ENCODE measurements around the gene FNDC3A. TPM values are rescaled to one million over a fixed set of nuclear protein-coding genes. Genes with fewer than 3 reads are reported as not detected.
A peak's percentile ranks its signal among the peaks of the same experiment; 100 is the strongest.

FNDC3A gene
- total and polyA plus RNA-seq, 9 of the 15 experiments (the other 6 are each of a cell fraction or from before 2014, with no cell fraction given) = 4.1 to 22.0 (median 13.5) TPM

GRCh38 chr13:49248622-49249002 is 272.9 kb downstream of the FNDC3A start:
- peak overlapping the region; percentile 80 for H3K4me3 ChIP-seq
- H3K4me2 ChIP-seq (ENCODE audit: insufficient read depth, low read length) = peak overlapping the region; percentile 83
- H3K9me3 ChIP-seq (replicated peaks; ENCODE audit: control insufficient read depth, insufficient read depth, low read depth, low read length) = no peaks in the 10 kb centered on the region
- no peaks in the 10 kb centered on the region for H3K27me3 ChIP-seq (ENCODE audit: control insufficient read depth in 2 of 2, insufficient read depth in 2 of 2, low read length in 2 of 2)
- ChIA-PET POLR2A (interaction anchor here (0.5 to 1.2 kb wide), 3 partner anchors 11 to 792 kb away, joined by 3 read pairs; no protein-coding TSS in a partner anchor), CTCF (ENCODE audit: low intra/inter-chr PET ratio) (no interaction called here)
- TF ChIP-seq ELK1 (CRISPR knock-in tag; IDR thresholded peaks at IDR 0.05) (no peak), CEBPB (tag; IDR thresholded peaks at IDR 0.05) (peak; percentile 55; the same call in 1 of the 2 replicates), JUN (IDR thresholded peaks at IDR 0.05; ENCODE audit: borderline replicate concordance, low read depth, low read length) (no peak), JUN (CRISPR knock-in tag; IDR thresholded peaks at IDR 0.05; ENCODE audit: borderline replicate concordance) (0 out of 2 replicates have a peak, but pooled peaks have one; percentile 32)
- TF ChIP-seq, protein P1, sequence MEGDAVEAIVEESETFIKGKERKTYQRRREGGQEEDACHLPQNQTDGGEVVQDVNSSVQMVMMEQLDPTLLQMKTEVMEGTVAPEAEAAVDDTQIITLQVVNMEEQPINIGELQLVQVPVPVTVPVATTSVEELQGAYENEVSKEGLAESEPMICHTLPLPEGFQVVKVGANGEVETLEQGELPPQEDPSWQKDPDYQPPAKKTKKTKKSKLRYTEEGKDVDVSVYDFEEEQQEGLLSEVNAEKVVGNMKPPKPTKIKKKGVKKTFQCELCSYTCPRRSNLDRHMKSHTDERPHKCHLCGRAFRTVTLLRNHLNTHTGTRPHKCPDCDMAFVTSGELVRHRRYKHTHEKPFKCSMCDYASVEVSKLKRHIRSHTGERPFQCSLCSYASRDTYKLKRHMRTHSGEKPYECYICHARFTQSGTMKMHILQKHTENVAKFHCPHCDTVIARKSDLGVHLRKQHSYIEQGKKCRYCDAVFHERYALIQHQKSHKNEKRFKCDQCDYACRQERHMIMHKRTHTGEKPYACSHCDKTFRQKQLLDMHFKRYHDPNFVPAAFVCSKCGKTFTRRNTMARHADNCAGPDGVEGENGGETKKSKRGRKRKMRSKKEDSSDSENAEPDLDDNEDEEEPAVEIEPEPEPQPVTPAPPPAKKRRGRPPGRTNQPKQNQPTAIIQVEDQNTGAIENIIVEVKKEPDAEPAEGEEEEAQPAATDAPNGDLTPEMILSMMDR (IDR thresholded peaks at IDR 0.05 in 2 of 3, conservative IDR thresholded peaks at IDR 0.05 in 1 of 3; ENCODE audit: insufficient read depth in 2 of 3, low read depth in 1 of 3, low read length in 3 of 3) = peak in 2 of 3 experiments; percentile 8 to 20; a peak in 3 of 6 replicates
- WGBS (ENCODE audit: insufficient coverage, low coverage, missing lambda C conversion rate) = 0% methylated on average over 6 of the region's 6 CpGs
- intact Hi-C loops (cut with micrococcal nuclease) = no loop called here
- no peaks in the 10 kb centered on the region for H4K20me1 ChIP-seq (replicated peaks; ENCODE audit: control insufficient read depth, insufficient read depth, low read length)
- BruUV-seq (replicated peaks) = no TSS peak
- H3K4me1 ChIP-seq (replicated peaks in 1 of 2; ENCODE audit: control insufficient read depth in 2 of 2, insufficient read depth in 2 of 2, low read length in 2 of 2) = peaks cover 0 to 3% of the 10 kb centered on the region in 2 experiments; a peak in 2 of 5 replicates
- FAIRE-seq (no peak), ATAC-seq (peak; percentile 15), DNase-seq (ENCODE audit: extremely low read depth in 1 of 4, low spot score in 3 of 4) (peak in 1 of 4 experiments; percentile 5)
- peak overlapping the region; percentile 80 for H3K27ac ChIP-seq (ENCODE audit: extremely low read depth, low read depth, low read length)
- in situ Hi-C loops (cut with MboI) = no loop called here
- H2AFZ ChIP-seq (ENCODE audit: low read depth, low read length) = peak overlapping the region; percentile 93
- H3K9me1 ChIP-seq (ENCODE audit: control insufficient read depth, insufficient read depth, low read length) = no peaks in the 10 kb centered on the region
- H3K9ac ChIP-seq (ENCODE audit: insufficient read depth in 1 of 2, low read depth in 2 of 2, low read length in 2 of 2) = peak overlapping the region; percentile 79 to 97
- H3K36me3 ChIP-seq (ENCODE audit: control insufficient read depth, insufficient read depth, low read length) = peaks cover 6% of the 10 kb centered on the region; the same call in 1 of the 3 replicates
- peaks cover 12% of the 10 kb centered on the region; the same call in 2 of the 3 replicates for H3K79me2 ChIP-seq (ENCODE audit: control insufficient read depth, insufficient read depth, low read length)
